Liver (tissue), 9 donors: ENCODE results near the gene AGTRAP. TPM values are rescaled to one million over a fixed set of nuclear protein-coding genes. Genes with fewer than 3 reads are reported as not detected.

Experiments
- DNase-seq: peaks from one replicate; pipeline ENCODE4 v3.0.0-alpha.2; 2017; ENCODE audit warnings: low spot score
- H3K27ac ChIP-seq, 2 donors: one replicate each; pipeline ENCODE4 v1.7.0; 2013; ENCODE audit warnings: inconsistent platforms in 2 of 2, low read length in 2 of 2, control low read depth in 1 of 2, low read depth in 1 of 2, mild to moderate bottlenecking in 1 of 2
- H3K27me3 ChIP-seq, 4 donors: one replicate each; pipeline versions ENCODE4 v1.6.1 to v1.7.0; 2013; ENCODE audit warnings: low read length in 3 of 4, inconsistent platforms in 1 of 4, mild to moderate bottlenecking in 1 of 4, moderate library complexity in 1 of 4; ENCODE audit not compliant: control insufficient read depth in 4 of 4, insufficient read depth in 4 of 4
- H3K36me3 ChIP-seq, 4 donors: one replicate each; pipeline versions ENCODE4 v1.6.1 to v1.7.0; 2013; ENCODE audit warnings: low read length in 3 of 4, mild to moderate bottlenecking in 3 of 4, low read depth in 1 of 4, moderate library complexity in 1 of 4; ENCODE audit not compliant: control insufficient read depth in 4 of 4, insufficient read depth in 3 of 4
- H3K4me1 ChIP-seq, 4 donors: one replicate each; pipeline versions ENCODE4 v1.6.1 to v1.7.0; 2013; ENCODE audit warnings: low read length in 3 of 4, mild to moderate bottlenecking in 3 of 4, moderate library complexity in 1 of 4; ENCODE audit not compliant: control insufficient read depth in 4 of 4, insufficient read depth in 4 of 4
- H3K4me3 ChIP-seq, 3 donors: one replicate each; pipeline versions ENCODE4 v1.6.1 to v1.7.0; 2013; ENCODE audit warnings: low read length in 3 of 3, control low read depth in 1 of 3, low read depth in 1 of 3, mild to moderate bottlenecking in 1 of 3
- H3K9ac ChIP-seq, 2 donors: one replicate each; pipeline ENCODE4 v1.7.0; 2013; ENCODE audit warnings: low read length in 2 of 2, mild to moderate bottlenecking in 2 of 2, moderate library complexity in 2 of 2, control low read depth in 1 of 2, low read depth in 1 of 2
- H3K9me3 ChIP-seq, 4 donors: one replicate each; pipeline versions ENCODE4 v1.6.1 to v1.7.0; 2013; ENCODE audit warnings: low read length in 3 of 4; ENCODE audit not compliant: control insufficient read depth in 4 of 4
- EGR1 ChIP-seq, 2 donors: IDR thresholded peaks; 2 replicates each; pipeline ENCODE4 v1.6.1; 2016 to 2018; ENCODE audit warnings: antibody characterized with exemption in 2 of 2, low read depth in 2 of 2
- FOXA1 ChIP-seq: IDR thresholded peaks from 2 replicates; pipeline ENCODE4 v1.6.1; 2016; ENCODE audit warnings: antibody characterized with exemption
- FOXA2 ChIP-seq: IDR thresholded peaks from 2 replicates; pipeline ENCODE4 v1.6.1; 2016; ENCODE audit warnings: antibody characterized with exemption
- GABPA ChIP-seq, 2 donors: IDR thresholded peaks in 1 of 2; conservative IDR thresholded peaks in 1 of 2; 2 replicates each; pipeline ENCODE4 v1.6.1; 2016; ENCODE audit warnings: antibody characterized with exemption in 2 of 2, mild to moderate bottlenecking in 1 of 2, moderate library complexity in 1 of 2
- HNF4A ChIP-seq, 2 donors: conservative IDR thresholded peaks; 2 replicates each; pipeline ENCODE4 v1.6.1; 2016; ENCODE audit warnings: antibody characterized with exemption in 2 of 2, mild to moderate bottlenecking in 2 of 2
- HNF4G ChIP-seq: IDR thresholded peaks from 2 replicates; pipeline ENCODE4 v1.6.1; 2016; ENCODE audit warnings: antibody characterized with exemption
- JUND ChIP-seq, 2 donors: IDR thresholded peaks; 2 replicates each; pipeline ENCODE4 v1.6.1; 2016; ENCODE audit warnings: antibody characterized with exemption in 2 of 2
- NR2F2 ChIP-seq: IDR thresholded peaks from 2 replicates; pipeline ENCODE4 v1.6.1; 2016; ENCODE audit warnings: antibody characterized with exemption
- RAD21 ChIP-seq, 2 donors: IDR thresholded peaks; 2 replicates each; pipeline ENCODE4 v1.6.1; 2016; ENCODE audit warnings: antibody characterized with exemption in 2 of 2, mild to moderate bottlenecking in 2 of 2
- RXRA ChIP-seq, 2 donors: IDR thresholded peaks; 2 replicates each; pipeline ENCODE4 v1.6.1; 2017 to 2018; ENCODE audit warnings: antibody characterized with exemption in 2 of 2, mild to moderate bottlenecking in 1 of 2
- SP1 ChIP-seq: IDR thresholded peaks from 2 replicates; pipeline ENCODE4 v1.6.1; 2018; ENCODE audit warnings: antibody characterized with exemption, mild to moderate bottlenecking
- YY1 ChIP-seq: IDR thresholded peaks from 2 replicates; pipeline ENCODE4 v1.6.1; 2016; ENCODE audit warnings: antibody characterized with exemption, mild to moderate bottlenecking
- WGBS: extraction: QIAGEN DNeasy Blood & Tissue Kit; methylation state at CpG from one replicate; pipeline ENCODE4 v1.1.7; 2013; 5-methylcytosine and 5-hydroxymethylcytosine counted together
- polyA plus RNA-seq, 2 donors: library from polyadenylated mRNA; stranded (reverse) in 1 of 2; unstranded in 1 of 2; fragments of 200-250 nt in 1 of 2; fragments of >200 nt in 1 of 2; fragmentation: Nextera tagmentation in 1 of 2; extraction: Ambion mirVana in 1 of 2; gene quantifications; one replicate each; pipeline versions ENCODE4 v1.2.1 to v1.2.3, GENCODE V29; 2013 to 2015
- total RNA-seq, 2 donors: library from RNA; depleted of rRNA; stranded (reverse); fragments of >200 nt; gene quantifications; one replicate each; pipeline ENCODE4 v1.2.3, GENCODE V29; 2014
- TF ChIP-seq, protein P1 (sequence below): IDR thresholded peaks from 2 replicates; pipeline ENCODE4 v1.6.1; 2016; ENCODE audit warnings: antibody characterized with exemption
- TF ChIP-seq, protein P2 (sequence below): IDR thresholded peaks from 2 replicates; pipeline ENCODE4 v1.6.1; 2016; ENCODE audit warnings: antibody characterized with exemption
- TF ChIP-seq, protein P3 (sequence below): fragments of 150-350 bp; IDR thresholded peaks from 2 replicates; pipeline ENCODE4 v1.5.1; 2017; ENCODE audit warnings: improper control_type of control experiment, low read depth, low read length; ENCODE audit not compliant: missing input control
- TF ChIP-seq, protein P4 (sequence below): IDR thresholded peaks from 2 replicates; pipeline ENCODE4 v1.6.1; 2016; ENCODE audit warnings: antibody characterized with exemption, mild to moderate bottlenecking
- TF ChIP-seq, protein P5 (sequence below): IDR thresholded peaks from 2 replicates; pipeline ENCODE4 v1.6.1; 2016; ENCODE audit warnings: antibody characterized with exemption
- donor health status: healthy.
- donor health status: healthy.
- donor health status: healthy.
- donor health status: healthy.
- donor health status: healthy.

AGTRAP gene
- total and polyA plus RNA-seq, 4 donors: 8.5 to 19.3 (median 17.5) TPM

DNA sequence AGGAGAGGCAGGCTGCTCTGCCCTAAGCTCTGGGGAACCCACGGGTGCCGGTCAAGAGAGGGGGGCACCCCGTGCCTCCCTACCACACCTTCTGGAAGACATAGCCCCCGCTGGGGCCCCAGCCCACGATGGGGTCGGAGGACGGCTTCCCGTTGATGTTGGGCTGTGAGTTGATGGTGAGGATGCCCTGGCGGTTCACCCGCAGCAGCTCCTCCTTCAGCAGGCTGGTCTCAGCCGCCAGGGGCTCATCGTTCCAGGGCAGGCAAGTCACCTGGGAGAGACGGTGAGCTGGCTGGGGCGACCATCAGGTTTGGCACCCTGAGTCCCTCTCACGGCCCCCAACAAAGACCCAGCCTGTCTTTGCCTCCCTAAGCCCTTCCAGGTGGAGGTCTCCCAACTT, 57.9 kb downstream of the AGTRAP start:
- peaks cover 20 to 45% (median 33%) of the 10 kb centered on the region in 4 donors for H3K36me3 ChIP-seq
- no peaks in the 10 kb centered on the region for H3K27me3 ChIP-seq
- TF ChIP-seq GABPA (IDR thresholded peaks at IDR 0.05 in 1 of 2, conservative IDR thresholded peaks at IDR 0.05 in 1 of 2) (no peak), RAD21 (IDR thresholded peaks at IDR 0.05) (no peak), HNF4A (conservative IDR thresholded peaks at IDR 0.05) (no peak), RXRA (IDR thresholded peaks at IDR 0.05) (no peak), NR2F2 (no peak), SP1 (no peak), YY1 (no peak), HNF4G (no peak), FOXA2 (no peak), JUND (IDR thresholded peaks at IDR 0.05) (no peak)
- TF ChIP-seq, protein P1, sequence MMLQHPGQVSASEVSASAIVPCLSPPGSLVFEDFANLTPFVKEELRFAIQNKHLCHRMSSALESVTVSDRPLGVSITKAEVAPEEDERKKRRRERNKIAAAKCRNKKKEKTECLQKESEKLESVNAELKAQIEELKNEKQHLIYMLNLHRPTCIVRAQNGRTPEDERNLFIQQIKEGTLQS: no peak
- TF ChIP-seq, protein P2, sequence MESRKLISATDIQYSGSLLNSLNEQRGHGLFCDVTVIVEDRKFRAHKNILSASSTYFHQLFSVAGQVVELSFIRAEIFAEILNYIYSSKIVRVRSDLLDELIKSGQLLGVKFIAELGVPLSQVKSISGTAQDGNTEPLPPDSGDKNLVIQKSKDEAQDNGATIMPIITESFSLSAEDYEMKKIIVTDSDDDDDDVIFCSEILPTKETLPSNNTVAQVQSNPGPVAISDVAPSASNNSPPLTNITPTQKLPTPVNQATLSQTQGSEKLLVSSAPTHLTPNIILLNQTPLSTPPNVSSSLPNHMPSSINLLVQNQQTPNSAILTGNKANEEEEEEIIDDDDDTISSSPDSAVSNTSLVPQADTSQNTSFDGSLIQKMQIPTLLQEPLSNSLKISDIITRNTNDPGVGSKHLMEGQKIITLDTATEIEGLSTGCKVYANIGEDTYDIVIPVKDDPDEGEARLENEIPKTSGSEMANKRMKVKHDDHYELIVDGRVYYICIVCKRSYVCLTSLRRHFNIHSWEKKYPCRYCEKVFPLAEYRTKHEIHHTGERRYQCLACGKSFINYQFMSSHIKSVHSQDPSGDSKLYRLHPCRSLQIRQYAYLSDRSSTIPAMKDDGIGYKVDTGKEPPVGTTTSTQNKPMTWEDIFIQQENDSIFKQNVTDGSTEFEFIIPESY: no peak
- TF ChIP-seq, protein P3, sequence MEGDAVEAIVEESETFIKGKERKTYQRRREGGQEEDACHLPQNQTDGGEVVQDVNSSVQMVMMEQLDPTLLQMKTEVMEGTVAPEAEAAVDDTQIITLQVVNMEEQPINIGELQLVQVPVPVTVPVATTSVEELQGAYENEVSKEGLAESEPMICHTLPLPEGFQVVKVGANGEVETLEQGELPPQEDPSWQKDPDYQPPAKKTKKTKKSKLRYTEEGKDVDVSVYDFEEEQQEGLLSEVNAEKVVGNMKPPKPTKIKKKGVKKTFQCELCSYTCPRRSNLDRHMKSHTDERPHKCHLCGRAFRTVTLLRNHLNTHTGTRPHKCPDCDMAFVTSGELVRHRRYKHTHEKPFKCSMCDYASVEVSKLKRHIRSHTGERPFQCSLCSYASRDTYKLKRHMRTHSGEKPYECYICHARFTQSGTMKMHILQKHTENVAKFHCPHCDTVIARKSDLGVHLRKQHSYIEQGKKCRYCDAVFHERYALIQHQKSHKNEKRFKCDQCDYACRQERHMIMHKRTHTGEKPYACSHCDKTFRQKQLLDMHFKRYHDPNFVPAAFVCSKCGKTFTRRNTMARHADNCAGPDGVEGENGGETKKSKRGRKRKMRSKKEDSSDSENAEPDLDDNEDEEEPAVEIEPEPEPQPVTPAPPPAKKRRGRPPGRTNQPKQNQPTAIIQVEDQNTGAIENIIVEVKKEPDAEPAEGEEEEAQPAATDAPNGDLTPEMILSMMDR: no peak
- TF ChIP-seq, protein P4, sequence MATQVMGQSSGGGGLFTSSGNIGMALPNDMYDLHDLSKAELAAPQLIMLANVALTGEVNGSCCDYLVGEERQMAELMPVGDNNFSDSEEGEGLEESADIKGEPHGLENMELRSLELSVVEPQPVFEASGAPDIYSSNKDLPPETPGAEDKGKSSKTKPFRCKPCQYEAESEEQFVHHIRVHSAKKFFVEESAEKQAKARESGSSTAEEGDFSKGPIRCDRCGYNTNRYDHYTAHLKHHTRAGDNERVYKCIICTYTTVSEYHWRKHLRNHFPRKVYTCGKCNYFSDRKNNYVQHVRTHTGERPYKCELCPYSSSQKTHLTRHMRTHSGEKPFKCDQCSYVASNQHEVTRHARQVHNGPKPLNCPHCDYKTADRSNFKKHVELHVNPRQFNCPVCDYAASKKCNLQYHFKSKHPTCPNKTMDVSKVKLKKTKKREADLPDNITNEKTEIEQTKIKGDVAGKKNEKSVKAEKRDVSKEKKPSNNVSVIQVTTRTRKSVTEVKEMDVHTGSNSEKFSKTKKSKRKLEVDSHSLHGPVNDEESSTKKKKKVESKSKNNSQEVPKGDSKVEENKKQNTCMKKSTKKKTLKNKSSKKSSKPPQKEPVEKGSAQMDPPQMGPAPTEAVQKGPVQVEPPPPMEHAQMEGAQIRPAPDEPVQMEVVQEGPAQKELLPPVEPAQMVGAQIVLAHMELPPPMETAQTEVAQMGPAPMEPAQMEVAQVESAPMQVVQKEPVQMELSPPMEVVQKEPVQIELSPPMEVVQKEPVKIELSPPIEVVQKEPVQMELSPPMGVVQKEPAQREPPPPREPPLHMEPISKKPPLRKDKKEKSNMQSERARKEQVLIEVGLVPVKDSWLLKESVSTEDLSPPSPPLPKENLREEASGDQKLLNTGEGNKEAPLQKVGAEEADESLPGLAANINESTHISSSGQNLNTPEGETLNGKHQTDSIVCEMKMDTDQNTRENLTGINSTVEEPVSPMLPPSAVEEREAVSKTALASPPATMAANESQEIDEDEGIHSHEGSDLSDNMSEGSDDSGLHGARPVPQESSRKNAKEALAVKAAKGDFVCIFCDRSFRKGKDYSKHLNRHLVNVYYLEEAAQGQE: no peak
- H3K9me3 ChIP-seq: no peaks in the 10 kb centered on the region
- no peak overlapping the region for H3K4me3 ChIP-seq
- no peak overlapping the region for H3K27ac ChIP-seq
- DNase-seq: no peak
- H3K4me1 ChIP-seq: peaks cover 0 to 16% (median 6%) of the 10 kb centered on the region in 4 donors
- no peak overlapping the region for H3K9ac ChIP-seq
- 96% methylated on average over 15 of the region's 15 CpGs for WGBS

DNA sequence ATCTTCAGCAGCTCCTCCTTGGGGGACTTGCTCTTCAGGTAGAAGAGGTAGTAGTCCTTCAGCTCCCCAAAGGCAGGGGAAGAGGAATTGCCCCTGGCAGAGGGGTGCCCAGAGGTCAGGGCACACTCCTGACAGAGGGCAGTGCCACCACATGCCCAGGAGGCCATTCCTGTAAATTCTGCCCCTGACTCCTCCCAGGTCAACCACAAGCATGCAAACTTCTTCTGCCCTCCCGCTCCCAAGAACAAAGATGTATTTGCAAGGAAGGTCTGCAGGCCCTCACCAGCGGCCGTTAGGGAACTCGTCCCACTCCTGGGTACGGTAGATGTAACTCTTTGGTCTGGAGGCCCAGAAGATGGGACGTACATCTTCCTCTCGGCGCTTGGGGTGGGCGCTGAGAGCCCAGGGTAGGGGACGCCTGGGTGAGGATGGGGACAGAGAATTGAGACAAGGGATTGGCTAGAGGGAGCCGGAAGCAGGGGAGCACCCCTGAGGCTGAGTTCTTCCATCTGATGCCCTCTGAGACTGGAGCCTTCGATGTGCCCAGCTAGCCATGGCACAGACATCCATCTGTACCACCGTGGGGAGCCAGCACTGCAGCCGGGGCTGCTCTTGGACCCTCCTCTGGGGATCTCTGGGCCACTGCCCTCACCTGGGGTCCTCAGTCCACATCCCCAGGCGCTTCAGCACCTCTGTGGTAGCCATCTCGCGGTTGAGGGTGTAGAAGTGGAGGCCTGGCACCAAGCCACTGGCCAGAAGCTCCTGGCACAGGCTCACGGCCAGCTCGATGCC, 58.7 kb downstream of the AGTRAP start:
- peaks cover 0 to 14% (median 6%) of the 10 kb centered on the region in 4 donors for H3K4me1 ChIP-seq
- H3K36me3 ChIP-seq: peaks cover 23 to 51% (median 37%) of the 10 kb centered on the region in 4 donors
- no peaks in the 10 kb centered on the region for H3K27me3 ChIP-seq
- WGBS: 93% methylated on average over 19 of the region's 19 CpGs
- no peak for DNase-seq
- H3K9ac ChIP-seq: no peak overlapping the region
- H3K9me3 ChIP-seq: no peaks in the 10 kb centered on the region
- H3K27ac ChIP-seq: no peak overlapping the region
- no peak overlapping the region for H3K4me3 ChIP-seq
- TF ChIP-seq SP1: no peak
- TF ChIP-seq GABPA (IDR thresholded peaks at IDR 0.05 in 1 of 2, conservative IDR thresholded peaks at IDR 0.05 in 1 of 2): no peak
- TF ChIP-seq, protein P5, sequence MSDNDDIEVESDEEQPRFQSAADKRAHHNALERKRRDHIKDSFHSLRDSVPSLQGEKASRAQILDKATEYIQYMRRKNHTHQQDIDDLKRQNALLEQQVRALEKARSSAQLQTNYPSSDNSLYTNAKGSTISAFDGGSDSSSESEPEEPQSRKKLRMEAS: no peak
- TF ChIP-seq, protein P3: no peak
- no peak for TF ChIP-seq HNF4G
- TF ChIP-seq EGR1 (IDR thresholded peaks at IDR 0.05; ENCODE audit: low read depth in 2 of 2): no peak
- TF ChIP-seq, protein P2: no peak
- no peak for TF ChIP-seq YY1
- no peak for TF ChIP-seq FOXA1
- TF ChIP-seq, protein P1: no peak
